ENCODE measurements around the gene SLC2A9.

SLC2A9 gene

DNA sequence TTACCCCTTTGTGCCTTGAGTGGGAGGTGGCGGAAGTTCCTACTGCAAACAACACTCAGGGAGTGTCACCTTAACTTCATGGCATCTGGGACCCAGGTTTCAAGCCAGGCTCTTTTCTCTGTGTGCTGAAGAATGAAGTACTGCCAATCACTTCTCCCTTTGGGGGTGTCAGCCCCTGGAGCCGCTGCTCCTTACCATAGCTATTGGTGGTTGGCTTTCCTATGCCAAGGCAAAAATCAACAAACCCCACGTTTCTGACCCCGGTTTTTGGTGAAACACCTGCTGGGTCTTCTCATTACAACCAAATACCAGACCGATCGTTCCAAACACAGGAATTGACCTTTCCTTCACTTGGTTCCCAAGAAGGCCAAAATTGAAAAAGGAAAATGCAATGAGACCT lies 19.7 kb upstream of the SLC2A9 start:
- DNase-seq: no peak

DNA sequence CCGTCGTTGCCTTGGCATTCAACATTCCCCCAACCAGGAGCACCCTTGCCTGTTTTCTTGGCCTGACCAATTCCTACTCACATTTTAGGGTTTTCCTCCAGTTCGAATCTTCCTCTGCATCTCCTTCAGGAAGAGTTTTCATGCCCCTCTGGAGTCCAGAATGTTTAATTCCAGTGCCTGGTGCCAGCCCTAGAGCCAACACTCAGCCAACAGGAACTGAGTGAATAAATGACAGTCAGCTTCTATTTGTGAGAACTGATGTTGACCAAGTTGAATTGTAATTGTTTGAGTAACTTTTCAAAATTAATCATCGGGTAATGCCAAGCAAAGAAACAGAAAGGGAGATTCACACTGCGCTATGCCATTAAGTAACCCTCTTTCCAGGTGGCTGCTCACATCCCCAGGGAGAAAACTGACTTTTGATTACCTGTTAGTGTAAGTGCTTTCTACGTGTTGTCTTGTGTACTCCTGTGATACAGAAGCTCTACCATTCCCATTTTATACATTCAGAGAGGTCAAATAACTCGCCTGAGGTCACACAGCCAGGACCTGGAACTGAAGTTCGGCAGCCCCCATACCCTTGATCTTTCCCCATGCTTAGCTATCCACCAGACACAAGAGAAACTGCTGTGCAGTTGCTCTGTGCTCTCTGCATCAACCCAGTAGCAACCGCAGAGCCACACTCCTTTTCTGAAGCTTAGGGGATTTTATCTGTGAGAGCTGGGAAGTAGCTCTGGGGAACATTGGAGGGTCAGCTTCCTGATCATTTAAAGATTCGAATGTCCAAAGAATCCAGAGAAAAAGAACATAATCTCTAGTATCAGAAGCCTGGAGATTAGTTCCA lies 19.0 kb upstream of the SLC2A9 start:
- DNase-seq: no peak

DNA sequence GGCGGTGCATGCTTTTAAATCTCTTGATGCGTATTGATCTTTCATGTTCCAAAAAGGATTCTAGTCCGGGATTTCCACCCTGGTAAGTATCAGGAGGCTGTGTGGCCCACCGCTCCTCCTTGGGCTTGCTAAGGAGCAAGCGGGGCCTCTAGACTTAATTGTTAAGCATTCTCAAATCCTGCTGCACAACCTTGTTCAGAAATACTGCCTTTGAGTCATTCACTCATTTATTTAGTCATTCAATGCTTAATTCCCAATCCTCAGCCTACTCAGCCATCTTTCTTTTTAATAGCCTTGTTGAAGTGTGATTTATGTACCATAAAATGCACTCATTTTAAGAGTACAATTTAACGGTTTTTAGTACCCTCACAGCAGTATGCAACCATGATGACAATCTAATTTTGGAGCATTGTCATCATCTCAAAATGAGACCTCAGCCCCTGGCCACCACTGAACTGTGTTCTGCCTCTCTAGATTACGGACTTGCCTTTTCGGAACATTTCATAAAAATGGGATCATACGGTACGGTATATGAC lies 15.6 kb upstream of the SLC2A9 start:
- DNase-seq: no peak

DNA sequence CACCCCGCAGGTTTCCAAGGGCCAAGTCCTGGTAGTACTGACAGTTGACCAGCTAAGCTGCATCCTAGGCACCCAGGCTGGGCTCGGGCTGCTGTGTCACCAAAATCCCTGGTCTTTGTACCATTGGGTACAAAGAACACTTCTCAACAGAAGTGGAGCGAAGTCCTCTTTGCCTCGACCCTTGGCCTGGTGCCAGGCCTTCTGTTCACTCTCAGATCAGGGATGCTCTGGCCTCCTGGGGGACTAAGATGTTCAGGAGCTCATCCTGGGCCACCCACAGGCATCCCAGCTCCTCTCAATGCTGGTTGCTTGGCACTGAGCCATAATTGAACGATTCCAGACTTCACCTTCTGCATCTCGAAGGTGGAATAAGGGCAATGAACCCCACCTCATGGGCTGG lies 13.8 kb upstream of the SLC2A9 start:
- DNase-seq: no peak

DNA sequence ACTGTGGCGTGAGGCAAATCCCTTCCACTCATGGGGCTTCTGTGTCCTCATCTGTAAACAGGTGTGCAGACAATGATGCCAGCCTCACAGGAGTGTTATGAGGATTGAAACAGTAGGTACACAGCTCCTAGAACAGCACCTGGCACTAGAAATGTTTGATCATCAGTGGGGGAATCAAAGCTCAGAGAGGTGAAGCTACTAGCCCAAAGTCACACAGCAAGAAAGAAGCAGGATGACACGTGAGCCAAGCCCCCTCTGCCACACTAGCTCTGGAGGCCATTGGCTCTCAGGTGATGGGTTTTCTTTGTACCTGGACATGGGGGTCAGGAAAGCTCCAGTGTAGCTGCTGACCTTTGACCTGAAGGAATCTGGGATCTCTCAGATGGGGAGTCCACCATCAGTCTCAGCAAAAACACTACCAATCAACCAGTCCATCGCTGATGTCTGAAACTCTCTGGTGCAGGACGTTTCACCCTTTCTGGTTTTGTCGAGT lies 13.4 kb upstream of the SLC2A9 start:
- no peak for DNase-seq

DNA sequence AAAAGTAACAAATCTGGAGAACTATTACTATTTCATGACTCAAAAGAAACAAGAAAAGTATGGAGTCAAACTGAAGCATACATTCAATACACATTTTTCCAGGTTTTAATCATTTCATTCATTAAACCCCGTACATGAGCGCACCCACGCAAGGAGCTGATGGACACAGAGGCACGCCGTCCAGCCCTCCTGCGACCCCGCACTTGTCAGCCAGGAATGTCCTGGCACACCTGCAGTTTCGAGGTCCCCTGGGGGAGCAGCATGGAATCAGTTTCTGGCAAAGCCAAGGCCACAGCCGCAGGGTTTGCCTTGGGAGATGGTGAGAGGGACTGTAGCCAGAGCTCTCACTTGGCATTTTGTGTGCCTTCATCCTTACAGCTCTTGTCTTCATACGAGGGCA lies 12.8 kb upstream of the SLC2A9 start:
- no peak for DNase-seq

DNA sequence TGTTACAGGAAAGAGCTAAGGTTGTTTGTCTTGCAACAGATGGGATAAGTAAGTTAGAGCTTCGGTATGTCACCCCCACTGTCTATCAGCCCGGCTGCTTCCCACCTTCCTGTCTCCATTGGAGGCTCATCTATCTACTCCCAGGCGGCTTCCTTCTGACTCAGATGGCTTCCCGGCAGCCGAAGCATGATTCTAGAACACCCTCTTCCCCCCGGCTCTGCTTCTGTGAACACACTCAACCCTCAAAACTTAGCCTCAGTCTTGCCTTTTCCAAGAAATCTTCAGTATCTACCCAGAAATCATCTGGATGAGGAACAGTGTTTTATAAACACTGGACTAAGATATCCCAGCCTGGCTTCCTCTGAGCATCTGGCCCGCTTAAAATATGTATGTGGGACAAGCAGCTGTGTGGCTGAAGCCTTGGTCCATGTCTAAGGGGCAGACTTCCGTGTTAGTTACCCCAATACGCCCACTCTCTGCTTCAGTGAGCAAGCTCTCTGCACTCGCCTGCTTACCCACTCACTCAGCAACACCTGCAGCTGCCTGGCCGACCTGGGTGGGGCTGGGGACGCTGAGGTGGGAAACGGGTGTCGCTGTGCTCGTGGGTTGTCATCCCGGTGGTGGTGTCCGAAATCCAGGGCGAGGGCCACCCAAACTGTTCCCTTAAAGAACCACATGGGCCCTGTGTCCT lies 12.0 kb upstream of the SLC2A9 start:
- no peak for DNase-seq

DNA sequence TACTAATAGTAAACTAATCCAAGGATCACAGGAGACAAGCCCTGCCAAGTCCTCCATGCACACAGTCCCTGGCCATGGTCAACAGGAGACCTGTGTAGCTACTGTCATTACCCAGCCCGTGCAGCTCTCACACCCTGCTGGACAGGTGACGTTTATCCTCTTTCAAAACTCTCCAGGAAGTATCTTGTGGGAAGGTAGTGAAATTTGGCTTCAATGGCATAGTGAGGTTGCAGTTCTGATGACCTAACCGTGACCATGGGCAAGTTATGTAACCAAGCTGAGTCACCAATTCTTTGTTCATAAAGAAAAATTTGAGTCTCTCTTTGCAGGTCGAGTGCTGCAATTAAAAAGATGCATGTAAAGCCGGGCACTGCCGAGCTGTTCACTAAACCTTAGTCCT lies 11.3 kb upstream of the SLC2A9 start:
- no peak for DNase-seq

DNA sequence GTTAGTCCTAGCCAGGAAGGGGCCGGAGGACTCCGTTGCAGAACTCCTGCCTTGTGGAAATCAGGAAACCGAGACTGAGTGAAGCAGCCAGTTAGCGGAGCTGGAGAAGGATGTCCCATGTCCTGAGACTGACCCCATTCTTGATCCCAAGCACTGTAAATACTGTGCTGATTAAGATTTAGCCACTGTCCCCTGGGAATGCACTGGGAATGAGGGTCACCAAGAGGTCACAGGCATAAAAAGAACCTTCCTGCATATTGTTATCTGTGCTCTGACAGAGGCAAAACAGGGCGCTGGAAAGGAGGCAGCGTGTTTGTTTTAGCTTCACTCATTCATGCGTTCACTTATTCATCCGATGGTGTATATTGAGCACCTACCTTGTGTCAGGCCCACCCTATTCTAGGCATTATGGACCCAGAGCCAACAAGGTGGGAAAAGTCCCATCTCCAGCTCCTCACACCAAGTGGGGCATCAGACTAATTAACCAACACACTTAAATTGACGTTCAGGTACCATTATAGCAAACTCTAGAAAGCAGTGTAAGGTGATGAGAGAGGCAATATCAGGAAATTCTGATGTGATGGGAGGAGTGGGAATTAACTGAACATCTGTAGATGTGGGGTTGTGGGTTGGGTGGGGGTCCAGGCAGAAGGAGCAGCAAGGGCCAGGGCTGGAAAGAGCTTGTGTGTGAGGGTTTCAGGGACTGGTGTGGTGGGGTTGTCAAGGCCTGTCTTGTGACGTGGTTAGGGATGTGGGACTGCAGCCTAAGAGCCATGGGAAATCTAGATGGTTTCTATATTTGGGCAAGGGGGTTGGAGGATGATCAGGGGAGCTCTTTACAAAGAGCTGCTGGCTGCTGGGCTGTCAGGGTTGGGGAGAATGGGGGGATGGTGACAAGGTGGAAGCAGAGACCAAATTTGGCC lies 10.6 kb upstream of the SLC2A9 start:
- DNase-seq: no peak

DNA sequence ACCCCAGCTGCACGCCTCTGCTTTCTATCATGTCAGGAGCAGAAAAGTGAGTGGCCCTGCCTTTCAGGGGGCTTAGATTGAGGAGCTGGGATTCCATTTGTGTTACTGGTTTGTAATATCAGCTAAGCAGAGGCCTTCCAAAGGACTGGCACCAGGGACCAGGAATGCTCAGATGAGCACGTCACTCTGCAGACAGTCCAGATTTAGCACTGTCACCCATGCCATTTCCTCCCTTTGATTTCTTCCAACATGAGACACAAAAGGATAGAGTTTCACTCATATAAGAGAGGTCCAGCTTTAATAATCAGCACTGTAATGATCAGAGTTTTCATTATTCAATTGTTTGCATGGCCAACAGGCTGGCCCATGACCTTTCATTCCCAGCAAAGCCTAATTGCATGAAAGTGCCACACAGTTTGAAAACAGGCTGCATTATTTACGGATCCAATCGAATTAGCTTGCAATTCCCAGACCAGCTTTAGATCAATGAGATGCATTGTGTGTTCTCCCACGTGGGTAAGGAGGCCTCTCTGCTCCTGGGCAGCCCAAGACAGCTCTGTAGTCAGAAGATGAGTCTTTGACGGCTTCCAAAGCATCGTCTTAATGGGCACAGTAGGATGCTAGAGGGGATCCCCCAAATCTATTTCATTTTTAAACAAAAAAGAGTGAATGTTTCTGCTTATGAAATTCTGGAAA lies 9.8 kb upstream of the SLC2A9 start:
- DNase-seq: no peak

DNA sequence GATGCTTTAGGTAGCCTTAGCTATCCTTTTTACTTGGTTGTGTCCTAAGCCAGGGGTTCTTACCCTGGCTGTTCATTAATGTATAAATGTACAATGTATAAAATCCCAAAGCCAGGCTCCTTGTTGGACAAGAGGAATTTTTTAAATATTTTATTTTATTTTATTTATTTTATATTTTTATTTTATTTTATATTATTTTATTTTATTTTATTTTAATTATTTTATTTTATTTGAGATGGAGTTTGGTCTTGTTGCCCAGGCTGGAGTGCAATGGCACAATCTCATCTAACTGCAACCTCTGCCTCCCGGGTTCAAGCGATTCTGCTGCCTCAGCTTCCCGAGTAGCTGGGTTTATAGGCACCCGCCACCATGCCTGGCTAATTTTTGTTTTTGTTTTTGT lies 8.1 kb upstream of the SLC2A9 start:
- no peak for DNase-seq

DNA sequence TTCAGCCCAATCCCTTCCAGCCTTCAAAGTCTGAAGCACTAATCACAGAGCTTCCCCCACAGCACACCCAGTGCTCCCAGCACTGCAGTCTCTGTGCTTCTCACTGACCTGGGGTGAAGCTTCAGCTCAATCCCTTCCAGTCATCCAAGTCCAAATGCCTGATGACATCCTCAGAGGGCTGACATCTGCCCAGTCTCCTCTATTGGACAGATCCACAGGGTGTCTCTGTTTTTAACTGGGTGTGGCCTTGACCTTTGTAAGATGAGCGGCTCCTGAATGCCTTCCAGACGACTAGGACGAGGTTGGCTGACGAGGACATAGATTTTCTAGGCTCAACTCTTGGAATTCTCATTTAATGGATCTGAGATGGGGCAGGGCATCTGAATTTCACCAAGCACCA lies 7.6 kb upstream of the SLC2A9 start:
- no peak for DNase-seq

DNA sequence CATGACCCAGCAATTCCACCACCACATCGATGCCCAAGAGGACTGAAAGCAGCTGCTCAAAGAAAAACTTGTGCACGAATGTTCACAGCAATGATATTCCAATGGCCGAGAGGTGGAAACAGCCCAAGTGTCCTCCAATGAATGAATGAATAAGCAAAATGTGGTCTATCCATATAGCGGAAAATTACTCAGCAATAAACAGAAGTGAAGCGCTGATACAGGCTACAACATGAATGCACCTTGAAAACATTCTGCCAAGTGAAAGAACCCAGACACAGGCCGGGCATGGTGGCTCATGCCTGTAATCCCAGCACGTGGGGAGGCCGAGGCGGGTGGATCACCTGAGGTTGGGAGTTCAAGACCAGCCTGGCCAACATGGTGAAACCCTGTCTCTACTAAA lies 5.2 kb upstream of the SLC2A9 start:
- no peak for DNase-seq

DNA sequence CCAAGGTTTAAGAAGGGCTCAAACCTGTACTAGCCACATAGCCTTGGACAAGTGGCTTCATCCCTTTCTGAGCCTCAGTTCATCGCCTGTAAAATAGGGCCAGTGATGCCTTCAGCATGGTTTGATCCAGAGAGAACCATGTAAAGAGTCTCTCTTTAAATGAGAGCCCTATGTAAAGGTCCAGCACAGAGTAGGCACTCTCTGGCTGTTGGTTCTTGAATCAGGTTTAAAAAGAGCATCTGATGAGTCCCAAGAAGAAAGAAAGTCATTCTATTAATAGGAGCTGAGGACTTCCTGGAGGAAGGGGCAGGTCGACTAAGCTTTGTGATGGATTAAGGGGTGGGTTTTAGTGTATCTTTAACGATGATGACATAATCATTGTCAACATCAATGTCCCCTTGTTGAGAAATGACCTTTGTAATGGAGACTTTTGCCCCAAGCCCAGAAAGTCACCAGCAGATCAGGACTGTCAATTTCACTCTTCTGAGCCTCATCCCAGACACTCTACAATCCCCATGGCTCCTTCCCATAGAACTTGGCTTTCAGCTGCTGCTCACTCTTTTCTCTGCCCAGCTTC lies 4.0 kb upstream of the SLC2A9 start:
- DNase-seq: no peak

DNA sequence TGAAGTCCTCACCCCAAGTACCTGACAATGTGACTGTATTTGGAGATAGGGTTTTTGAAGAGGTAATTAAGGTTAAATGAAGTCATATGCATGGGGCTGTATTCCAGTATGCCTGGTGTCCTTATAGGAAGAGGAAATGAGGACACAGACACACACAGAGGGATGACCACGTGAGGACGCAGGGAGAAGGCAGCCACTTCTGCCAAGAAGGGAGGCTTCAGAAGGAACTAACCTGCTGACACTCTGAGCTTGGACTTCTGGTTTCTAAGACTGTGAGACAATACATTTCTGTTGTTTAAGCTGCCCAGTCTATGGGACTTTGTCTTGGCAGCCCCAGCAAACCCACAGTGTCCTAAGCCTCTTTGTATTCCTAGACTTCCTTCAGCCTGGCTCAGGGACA lies 3.0 kb upstream of the SLC2A9 start:
- DNase-seq: no peak

DNA sequence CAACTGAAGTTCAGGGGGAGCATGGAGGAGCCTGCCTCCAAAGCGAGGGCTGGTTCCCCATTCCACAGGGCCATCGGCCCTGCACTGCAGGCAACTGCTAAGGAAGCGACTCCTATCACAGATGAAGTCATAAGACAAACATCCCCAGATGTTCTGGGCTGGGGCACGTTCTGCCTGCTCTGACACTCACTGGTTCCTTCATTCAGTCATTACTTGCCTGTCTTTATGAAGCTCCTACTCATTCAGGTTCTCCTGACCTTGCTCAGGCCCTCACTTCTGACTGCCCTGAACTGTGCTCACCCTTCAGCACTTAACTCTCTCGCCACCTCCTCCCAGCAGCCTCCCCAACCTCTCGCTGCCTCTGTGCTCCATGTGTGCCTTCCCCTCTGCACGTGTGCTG lies 2.5 kb upstream of the SLC2A9 start:
- DNase-seq: no peak

DNA sequence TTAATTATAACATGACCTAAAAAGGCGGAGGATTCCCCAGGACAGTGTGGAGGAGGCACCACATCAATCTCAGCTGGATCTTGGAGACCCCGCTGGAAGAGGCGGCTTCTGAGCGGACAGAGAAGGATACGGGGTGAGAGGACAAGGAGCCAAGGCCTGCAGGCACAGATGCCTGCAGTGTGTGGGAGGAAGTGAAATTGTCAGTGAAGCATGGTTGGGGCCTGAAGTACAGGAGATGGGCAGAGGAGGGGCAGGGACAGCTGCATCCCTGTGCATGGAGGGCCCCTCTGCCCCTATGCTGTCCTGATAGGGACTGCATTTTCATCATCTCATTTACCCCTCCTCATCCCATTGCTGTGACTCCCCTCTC lies 1.7 kb upstream of the SLC2A9 start:
- no peak for DNase-seq

DNA sequence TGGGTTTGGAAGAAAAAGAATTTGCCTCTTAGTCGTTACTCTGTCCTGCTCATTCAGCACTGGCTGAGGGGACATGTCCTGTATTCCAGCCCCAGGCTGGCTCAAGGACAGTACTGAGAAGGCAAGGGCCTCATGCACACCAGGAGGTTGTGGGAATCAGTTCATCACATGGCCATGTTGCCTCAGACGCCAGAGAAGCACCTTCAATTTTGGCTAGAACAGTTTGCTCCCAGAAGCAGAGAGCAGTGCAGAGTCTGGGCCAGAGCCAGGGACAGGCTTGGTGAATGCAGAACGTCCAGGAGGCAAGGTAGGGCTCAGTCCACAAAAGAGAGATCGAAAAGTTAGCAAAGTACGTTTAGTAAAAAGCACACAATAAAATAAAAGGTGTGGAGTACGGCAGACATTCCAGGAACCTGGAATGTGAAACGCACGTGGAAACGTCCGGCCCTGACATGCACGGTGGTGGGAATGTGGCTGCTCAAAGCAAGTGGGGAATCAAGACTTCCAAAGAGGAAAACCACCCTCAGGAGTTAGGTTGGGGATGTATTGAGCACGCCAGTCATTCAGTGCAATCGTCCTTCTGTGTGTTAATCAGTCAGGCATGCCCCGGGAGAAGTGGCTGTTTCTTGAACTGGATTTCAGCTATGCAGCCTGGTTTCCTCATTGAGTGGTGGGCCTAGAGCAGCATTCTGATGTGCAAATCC lies 1.2 kb upstream of the SLC2A9 start:
- no peak for DNase-seq

DNA sequence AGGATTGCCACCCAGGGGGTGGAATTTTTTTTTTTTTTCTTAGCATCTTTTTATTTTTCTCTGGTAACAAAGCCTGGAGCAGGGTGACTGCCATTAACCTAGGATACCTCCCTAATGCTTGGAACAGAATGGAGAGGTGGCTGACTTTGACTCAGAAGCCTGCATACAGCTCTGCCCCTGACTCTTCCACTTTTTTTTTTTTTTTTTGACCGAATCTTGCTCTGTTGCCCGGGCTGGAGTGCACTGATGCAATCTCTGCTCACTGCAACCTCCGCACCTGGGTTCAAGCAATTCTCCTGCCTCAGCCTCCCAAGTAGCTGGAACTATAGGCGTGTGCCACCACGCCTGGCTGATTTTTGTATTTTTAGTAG lies 341 bp upstream of the SLC2A9 start:
- DNase-seq: no peak

DNA sequence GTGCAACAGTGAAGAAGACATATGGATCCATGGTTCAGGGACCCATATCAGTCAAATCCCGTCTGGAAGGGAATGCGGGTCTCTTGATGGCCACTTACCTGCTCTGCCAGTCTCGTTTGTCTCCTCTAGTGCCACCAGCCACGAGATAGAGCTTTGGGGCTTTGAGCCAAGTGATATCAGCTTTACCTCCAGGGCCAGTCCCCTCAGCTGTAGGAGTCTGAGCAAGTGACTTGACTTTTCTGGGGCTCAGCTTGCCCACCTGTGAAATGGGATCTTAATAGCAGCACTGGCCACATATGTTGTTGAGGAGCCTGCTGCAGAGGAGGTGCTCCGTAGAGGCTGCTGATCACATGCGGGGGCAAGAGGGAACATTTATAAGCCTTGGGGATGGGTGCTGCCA lies 1.2 kb downstream of the SLC2A9 start:
- DNase-seq: no peak

DNA sequence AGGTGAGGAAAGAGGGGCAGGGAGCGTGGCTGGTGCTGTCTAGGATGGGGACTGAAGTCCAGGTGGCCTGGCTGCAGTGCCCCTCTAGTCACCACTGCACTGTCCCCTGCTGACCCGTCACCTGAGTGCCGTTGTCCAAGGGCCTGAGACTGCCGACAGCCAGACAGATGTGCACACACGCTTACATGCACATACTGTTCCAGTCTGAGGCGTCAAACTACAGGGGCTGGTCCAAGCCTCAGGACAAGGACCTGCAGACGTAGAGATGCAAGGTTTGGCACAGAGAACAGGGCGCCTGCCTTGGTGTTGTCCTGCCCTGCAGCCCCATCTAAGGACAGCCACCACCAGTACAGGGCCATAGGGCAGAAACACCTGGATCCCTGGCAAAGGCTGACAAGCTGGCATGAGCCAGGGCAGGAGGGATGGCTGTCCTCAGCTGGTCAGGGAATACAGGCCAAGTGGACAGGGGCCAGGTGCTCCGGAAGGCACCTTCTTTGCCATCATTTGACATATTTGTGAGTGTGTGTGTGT lies 1.7 kb downstream of the SLC2A9 start:
- DNase-seq: no peak

Measured in NCI-H345 (cell line).